Gastroesophageal sphincter (tissue), 4 donors: ENCODE results near the gene OVOL2. TPM values are rescaled to one million over a fixed set of nuclear protein-coding genes. Genes with fewer than 3 reads are reported as not detected.

ENCODE experiments used
- ATAC-seq: fragments of 150-250 bp; one replicate; pipeline ENCODE4 v1.9.1; 2016; ENCODE audit warnings: mild to moderate bottlenecking, moderate library complexity
- H3K27ac ChIP-seq, 4 donors: fragments of 200-600 bp; sonication (generic) in 3 of 4; 1 replicate in 3 of 4; 2 replicates in 1 of 4; pipeline ENCODE4 v1.5.1; 2016 to 2019
- H3K27me3 ChIP-seq: fragments of 200-600 bp; sonication (generic); one replicate; pipeline ENCODE4 v1.5.1; 2019
- H3K36me3 ChIP-seq, 2 donors: fragments of 200-600 bp; sonication (generic); one replicate each; pipeline ENCODE4 v1.5.1; 2019; ENCODE audit warnings: control low read depth in 1 of 2
- H3K4me1 ChIP-seq, 3 donors: fragments of 200-600 bp; sonication (generic); 1 replicate in 2 of 3; 2 replicates in 1 of 3; pipeline ENCODE4 v1.5.1; 2016 to 2019; ENCODE audit warnings: control low read depth in 2 of 3
- H3K4me3 ChIP-seq, 2 donors: fragments of 200-600 bp; sonication (generic); one replicate each; pipeline ENCODE4 v1.5.1; 2019; ENCODE audit warnings: mild to moderate bottlenecking in 1 of 2, moderate library complexity in 1 of 2
- H3K9me3 ChIP-seq, 3 donors: fragments of 200-600 bp; sonication (generic); one replicate each; pipeline ENCODE4 v1.5.1; 2017 to 2019; ENCODE audit warnings: control low read depth in 2 of 3
- EP300 ChIP-seq: sonication (generic); formaldehyde crosslinking; IDR thresholded peaks from one replicate; pipeline ENCODE4 v1.6.1; 2017; ENCODE audit warnings: antibody characterized with exemption, mild to moderate bottlenecking
- POLR2A ChIP-seq, 2 donors: fragments of 450-650 bp; IDR thresholded peaks; one replicate each; pipeline ENCODE4 v1.6.1; 2017; ENCODE audit warnings: antibody characterized with exemption in 2 of 2, mild to moderate bottlenecking in 2 of 2, moderate library complexity in 1 of 2
- POLR2AphosphoS5 ChIP-seq: sonication (generic); formaldehyde crosslinking; IDR thresholded peaks from one replicate; pipeline ENCODE4 v1.6.1; 2017; ENCODE audit warnings: antibody characterized with exemption
- WGBS, 2 donors: methylation state at CpG; one replicate each; pipeline ENCODE4 v1.1.5; 2018; ENCODE audit warnings: low coverage in 1 of 2; 5-methylcytosine and 5-hydroxymethylcytosine counted together
- total RNA-seq, 4 donors: library from RNA; depleted of rRNA; stranded (reverse); fragments of >200 nt; gene quantifications; one replicate each; pipeline ENCODE4 v1.1.0, GENCODE V29; 2016
- TF ChIP-seq, protein P1 (sequence below), 4 experiments: fragments of 200-600 bp in 2 of 4; fragments of 450-650 bp in 2 of 4; sonication (generic) in 1 of 4; IDR thresholded peaks; one replicate each; pipeline ENCODE4 v1.5.1; 2017 to 2019; ENCODE audit warnings: antibody characterized with exemption in 4 of 4, mild to moderate bottlenecking in 2 of 4, moderate library complexity in 2 of 4

OVOL2 gene
- total RNA-seq, 4 donors from 2014 or later, result 0.69 TPM; not detected in 3

DNA sequence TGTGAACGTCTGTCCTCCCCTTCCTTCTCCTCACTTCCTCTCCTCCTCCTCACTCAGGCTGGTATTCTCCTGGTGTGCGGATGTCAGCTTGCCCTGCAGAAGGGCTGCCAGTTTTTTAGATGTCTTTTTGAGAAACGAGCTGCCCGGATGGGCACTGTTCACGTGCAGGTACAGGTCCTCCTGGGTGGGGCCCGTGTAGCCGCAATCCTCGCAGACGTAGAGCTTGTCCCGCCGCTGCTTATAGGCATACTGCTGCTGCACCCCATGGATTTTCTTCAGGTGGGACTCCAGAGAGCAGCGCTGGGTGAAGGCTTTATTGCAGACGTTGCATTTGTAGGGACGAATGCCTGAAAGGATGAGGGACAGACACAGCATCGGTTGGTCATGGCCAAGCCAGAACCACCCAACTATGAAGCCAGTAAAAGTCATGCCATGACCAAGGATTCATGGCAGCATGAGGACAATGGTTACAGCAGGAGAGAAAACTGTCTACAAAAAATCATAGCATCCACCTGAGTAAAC is 33.0 kb downstream of the OVOL2 start:
- TF ChIP-seq POLR2A (IDR thresholded peaks at IDR 0.05) (no peak), EP300 (no peak), POLR2AphosphoS5 (no peak)
- TF ChIP-seq, protein P1, sequence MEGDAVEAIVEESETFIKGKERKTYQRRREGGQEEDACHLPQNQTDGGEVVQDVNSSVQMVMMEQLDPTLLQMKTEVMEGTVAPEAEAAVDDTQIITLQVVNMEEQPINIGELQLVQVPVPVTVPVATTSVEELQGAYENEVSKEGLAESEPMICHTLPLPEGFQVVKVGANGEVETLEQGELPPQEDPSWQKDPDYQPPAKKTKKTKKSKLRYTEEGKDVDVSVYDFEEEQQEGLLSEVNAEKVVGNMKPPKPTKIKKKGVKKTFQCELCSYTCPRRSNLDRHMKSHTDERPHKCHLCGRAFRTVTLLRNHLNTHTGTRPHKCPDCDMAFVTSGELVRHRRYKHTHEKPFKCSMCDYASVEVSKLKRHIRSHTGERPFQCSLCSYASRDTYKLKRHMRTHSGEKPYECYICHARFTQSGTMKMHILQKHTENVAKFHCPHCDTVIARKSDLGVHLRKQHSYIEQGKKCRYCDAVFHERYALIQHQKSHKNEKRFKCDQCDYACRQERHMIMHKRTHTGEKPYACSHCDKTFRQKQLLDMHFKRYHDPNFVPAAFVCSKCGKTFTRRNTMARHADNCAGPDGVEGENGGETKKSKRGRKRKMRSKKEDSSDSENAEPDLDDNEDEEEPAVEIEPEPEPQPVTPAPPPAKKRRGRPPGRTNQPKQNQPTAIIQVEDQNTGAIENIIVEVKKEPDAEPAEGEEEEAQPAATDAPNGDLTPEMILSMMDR (IDR thresholded peaks at IDR 0.05), result no peak
- WGBS, 2 donors, result 53 to 78% methylated on average over 2 to 9 of the region's 15 CpGs
- ATAC-seq, result no peak
- Histone ChIP-seq H3K4me3 (no peak overlapping the region), H3K9me3 (no peaks in the 10 kb centered on the region), H3K27me3 (no peaks in the 10 kb centered on the region), H3K36me3 (no peaks in the 10 kb centered on the region), H3K27ac (no peak overlapping the region), H3K4me1 (no peaks in the 10 kb centered on the region)

DNA sequence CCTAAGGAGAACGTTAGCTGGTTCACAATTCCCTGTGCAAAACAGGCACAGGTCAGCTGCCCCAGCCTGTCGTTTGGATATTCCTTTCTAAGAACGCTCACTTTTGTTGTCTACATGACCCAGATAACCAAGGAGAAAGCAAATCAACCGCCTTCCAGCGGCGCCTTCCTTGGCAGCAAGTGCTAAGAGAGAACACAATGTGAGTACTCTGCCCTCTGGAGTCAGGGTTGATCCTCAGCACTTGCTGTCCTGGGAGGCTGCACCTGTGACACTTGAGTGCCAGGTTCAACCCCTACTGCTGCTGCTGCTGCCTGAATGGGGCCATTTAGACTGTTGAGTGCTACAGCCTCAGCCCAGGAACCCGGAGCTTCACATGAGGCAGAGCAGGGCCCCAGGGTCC is 36.8 kb downstream of the OVOL2 start:
- Histone ChIP-seq H3K4me1 (no peaks in the 10 kb centered on the region), H3K36me3 (no peaks in the 10 kb centered on the region), H3K27ac (no peak overlapping the region), H3K27me3 (no peaks in the 10 kb centered on the region), H3K9me3 (no peaks in the 10 kb centered on the region), H3K4me3 (no peak overlapping the region)
- TF ChIP-seq POLR2A (IDR thresholded peaks at IDR 0.05), result no peak
- TF ChIP-seq POLR2AphosphoS5, result no peak
- TF ChIP-seq EP300, result no peak
- TF ChIP-seq, protein P1 (IDR thresholded peaks at IDR 0.05), result no peak
- WGBS, 2 donors, result 84 to 87% methylated on average over 3 to 7 of the region's 7 CpGs
- ATAC-seq, result no peak

DNA sequence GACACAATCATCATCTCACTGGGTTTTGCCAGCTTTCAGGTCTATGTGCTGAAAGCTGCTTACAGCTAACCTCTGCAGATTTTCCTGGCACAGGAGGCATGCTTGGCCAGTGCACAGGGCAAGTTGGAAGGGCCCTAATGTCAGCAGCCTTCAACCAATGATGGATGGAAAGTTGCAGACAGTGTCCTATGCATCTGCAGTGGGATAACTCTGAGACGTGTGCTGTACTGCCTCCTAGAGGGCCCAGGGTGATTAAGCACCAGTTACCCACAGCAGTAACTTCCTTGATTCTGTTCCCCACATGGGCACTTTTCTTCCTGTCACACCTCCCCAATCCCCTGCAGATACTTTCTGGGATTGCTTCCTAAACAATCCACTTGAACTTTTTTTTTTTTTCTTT is 38.6 kb downstream of the OVOL2 start:
- Histone ChIP-seq H3K27me3 (no peaks in the 10 kb centered on the region), H3K9me3 (no peaks in the 10 kb centered on the region), H3K27ac (no peak overlapping the region), H3K4me1 (no peaks in the 10 kb centered on the region), H3K4me3 (no peak overlapping the region), H3K36me3 (no peaks in the 10 kb centered on the region)
- WGBS, 2 donors, result 0 to 14% methylated on average over 1 of the region's 1 CpG
- no peak for TF ChIP-seq POLR2AphosphoS5
- TF ChIP-seq, protein P1 (IDR thresholded peaks at IDR 0.05), result peak in 1 of 4 experiments; percentile 40
- no peak for ATAC-seq

DNA sequence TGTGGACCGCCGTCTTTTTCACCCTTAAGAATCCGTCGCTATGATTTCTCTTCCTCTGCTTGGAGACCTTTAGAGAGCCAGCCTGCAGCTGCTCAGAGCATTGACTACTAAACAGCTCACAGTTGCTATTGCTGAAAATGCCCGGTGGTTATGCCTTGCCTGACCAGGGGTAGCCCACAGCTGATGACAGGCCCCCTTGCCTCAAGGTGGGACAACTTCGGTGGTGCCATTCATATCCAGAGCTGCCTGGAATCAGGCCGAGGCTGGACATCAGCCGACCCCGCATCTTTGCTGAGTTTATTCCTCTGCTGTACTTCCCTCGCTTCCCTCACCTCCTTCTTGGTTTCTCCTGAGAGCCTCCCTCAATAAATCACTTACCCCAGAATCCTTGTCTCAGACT is 39.6 kb downstream of the OVOL2 start:
- 78 to 86% methylated on average over 4 to 10 of the region's 10 CpGs for WGBS, 2 donors
- TF ChIP-seq, protein P1 (IDR thresholded peaks at IDR 0.05), result no peak
- no peak for TF ChIP-seq EP300
- TF ChIP-seq POLR2A (IDR thresholded peaks at IDR 0.05), result no peak
- no peak for TF ChIP-seq POLR2AphosphoS5
- no peaks in the 10 kb centered on the region for H3K27me3 ChIP-seq
- H3K36me3 ChIP-seq, result no peaks in the 10 kb centered on the region
- no peaks in the 10 kb centered on the region for H3K9me3 ChIP-seq
- H3K27ac ChIP-seq, result no peak overlapping the region
- no peaks in the 10 kb centered on the region for H3K4me1 ChIP-seq
- H3K4me3 ChIP-seq, result no peak overlapping the region
- ATAC-seq, result no peak

DNA sequence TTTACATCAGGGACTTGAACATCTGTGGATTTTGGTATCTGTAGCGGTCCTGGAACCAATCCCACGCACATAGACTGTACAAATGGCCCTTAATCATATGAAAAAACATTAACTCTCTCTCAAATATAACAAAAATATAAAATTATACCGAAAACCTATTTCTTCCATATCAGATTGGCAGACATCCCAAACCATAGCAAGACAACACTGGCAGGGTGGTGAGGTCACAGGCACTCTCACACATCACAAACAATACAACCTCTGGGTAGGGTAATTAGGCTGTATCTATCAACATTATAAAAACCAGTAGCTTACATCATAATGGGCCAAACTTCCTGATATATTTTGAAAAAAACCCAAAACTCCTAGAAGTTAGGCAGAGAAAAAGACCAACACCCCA is 40.9 kb downstream of the OVOL2 start:
- H3K4me3 ChIP-seq, result no peak overlapping the region
- ATAC-seq, result no peak
- H3K27ac ChIP-seq, result no peak overlapping the region
- TF ChIP-seq POLR2A (IDR thresholded peaks at IDR 0.05), result no peak
- TF ChIP-seq EP300, result no peak
- TF ChIP-seq, protein P1 (IDR thresholded peaks at IDR 0.05), result no peak
- no peak for TF ChIP-seq POLR2AphosphoS5
- no peaks in the 10 kb centered on the region for H3K36me3 ChIP-seq
- 75 to 87% methylated on average over 3 of the region's 3 CpGs for WGBS, 2 donors
- no peaks in the 10 kb centered on the region for H3K27me3 ChIP-seq
- no peaks in the 10 kb centered on the region for H3K9me3 ChIP-seq
- no peaks in the 10 kb centered on the region for H3K4me1 ChIP-seq
